Cortex of kidney (tissue), 1 donor: Measurements from ENCODE around the gene HOXB3.
"Not testable (repeated sequence)": the region's sequence is repeated elsewhere in the genome, so short reads cannot be mapped to it uniquely, and the experiment has no call there.

Experiments used
- DNase-seq: peaks from one replicate; lab custom pipeline; 2025; lab: John Stamatoyannopoulos, UW

The HOXB3 gene

GRCh38 chr17:48526608-48527546 is 63.2 kb downstream of the HOXB3 start:
- no peak for DNase-seq

- no peak for DNase-seq
These were observed 67.0 kb downstream of the HOXB3 start for GRCh38 chr17:48523010-48523409.

- DNase-seq = no peak
These were observed 67.9 kb downstream of the HOXB3 start for GRCh38 chr17:48522031-48522653.

DNA sequence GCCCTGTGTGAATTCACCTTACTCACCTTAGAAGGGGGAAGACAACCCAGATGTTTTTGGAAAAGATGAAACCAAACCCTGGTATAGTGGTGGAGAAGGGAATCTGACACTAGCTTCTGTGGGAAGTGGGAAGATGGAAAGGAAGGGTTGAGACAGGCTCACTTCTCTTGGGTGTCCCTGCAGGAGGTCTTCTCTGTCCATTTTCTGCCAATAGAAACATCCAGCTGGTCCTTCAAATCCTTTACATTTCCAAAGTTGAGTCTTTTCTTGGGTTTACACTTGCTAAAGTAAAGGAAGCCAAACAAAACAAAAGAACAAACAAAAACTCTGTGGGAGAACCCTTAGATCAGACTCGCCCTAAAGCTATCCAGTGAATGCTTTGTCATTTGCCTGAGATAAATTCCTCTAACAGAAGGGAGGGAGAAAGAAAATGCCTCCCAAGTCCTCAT is 69.4 kb downstream of the HOXB3 start:
- no peak for DNase-seq

GRCh38 chr17:48519427-48519826 is 70.6 kb downstream of the HOXB3 start:
- DNase-seq = no peak

GRCh38 chr17:48517478-48517877 is 72.6 kb downstream of the HOXB3 start:
- DNase-seq = no peak

DNA sequence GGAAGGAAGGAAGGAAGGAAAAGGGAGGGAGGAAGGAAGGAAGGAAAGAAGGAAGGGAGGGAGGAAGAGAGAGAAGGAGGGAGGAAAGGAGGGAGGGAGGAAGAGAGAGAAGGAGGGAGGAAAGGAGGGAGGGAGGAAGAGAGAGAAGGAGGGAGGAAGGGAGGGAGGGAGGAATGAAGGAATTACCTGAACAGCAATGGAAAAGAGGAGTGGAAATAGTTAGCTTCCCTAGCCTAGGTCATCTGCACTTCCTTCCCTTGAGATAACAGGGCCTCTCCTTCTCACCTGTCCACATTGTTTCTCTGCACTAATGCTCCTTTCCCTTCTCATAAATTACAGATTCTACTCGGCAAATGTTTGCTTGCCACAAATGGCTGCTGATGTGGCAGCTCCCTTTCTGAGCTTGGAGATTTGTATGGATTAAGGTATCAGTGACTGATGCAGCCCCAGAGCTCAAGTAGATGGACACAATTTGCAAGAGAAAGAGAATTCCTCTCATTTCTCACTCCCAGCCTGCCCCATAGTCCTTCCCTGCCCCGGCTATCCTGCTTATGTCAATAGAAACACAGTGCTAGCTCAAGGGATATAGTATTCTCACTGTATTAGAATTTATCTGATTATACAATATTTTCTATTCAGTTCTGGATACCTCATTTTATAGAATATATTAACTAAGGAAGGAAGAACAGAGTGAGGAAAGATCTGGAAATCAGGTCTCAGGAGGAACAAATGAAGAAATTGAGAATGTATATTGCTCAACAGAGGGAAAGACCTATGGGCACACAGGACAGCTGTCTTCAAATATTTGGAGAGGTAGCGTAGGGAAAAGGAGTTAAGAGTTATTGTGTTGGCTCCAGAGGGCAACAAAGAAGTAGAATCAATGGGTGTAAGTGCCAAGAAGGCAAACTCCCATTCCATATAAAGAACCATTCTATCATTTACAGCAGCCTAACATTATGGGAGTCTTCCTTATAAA is 73.8 kb downstream of the HOXB3 start:
- DNase-seq = no peak

- DNase-seq = no peak
These were observed 75.6 kb downstream of the HOXB3 start for GRCh38 chr17:48514477-48514876.

DNA sequence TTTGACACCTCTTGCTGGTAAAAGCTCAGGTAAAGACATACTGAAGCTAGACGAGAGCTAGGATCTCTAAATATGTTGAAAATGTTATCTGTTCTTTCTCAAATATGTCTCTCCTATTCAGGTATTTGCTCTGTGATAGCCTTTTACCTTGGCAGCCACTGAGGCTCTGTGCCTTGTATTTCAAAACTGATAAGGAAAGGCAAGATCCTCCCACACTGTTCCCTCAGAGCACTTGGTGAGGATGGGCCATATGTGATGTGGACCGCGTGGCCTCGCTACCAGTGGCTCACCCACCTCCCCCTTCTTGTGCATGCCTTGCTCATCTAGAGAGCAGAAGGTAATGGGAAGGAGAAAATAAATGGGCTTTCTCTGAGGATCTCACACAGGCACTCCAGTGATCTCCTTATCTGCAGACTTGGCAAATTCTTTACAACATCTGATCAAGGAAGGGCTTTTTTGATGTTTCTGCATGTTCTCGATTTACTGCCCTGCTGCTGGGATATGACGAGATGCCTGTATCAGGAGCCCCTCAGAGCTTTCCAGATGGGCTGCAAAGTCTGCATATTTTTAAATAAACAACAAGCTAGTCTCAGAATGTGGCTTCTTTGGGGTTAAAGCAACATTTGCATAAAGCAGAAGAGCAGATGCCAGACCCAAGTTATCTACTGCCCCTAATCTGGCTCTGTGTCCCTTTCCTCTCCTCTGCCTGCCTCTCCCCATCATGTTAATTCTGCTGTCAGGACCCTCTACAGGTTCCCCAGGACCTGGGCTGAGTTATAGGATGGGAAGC is 76.2 kb downstream of the HOXB3 start:
- no peak for DNase-seq

GRCh38 chr17:48513097-48513496 is 76.9 kb downstream of the HOXB3 start:
- DNase-seq = no peak

DNA sequence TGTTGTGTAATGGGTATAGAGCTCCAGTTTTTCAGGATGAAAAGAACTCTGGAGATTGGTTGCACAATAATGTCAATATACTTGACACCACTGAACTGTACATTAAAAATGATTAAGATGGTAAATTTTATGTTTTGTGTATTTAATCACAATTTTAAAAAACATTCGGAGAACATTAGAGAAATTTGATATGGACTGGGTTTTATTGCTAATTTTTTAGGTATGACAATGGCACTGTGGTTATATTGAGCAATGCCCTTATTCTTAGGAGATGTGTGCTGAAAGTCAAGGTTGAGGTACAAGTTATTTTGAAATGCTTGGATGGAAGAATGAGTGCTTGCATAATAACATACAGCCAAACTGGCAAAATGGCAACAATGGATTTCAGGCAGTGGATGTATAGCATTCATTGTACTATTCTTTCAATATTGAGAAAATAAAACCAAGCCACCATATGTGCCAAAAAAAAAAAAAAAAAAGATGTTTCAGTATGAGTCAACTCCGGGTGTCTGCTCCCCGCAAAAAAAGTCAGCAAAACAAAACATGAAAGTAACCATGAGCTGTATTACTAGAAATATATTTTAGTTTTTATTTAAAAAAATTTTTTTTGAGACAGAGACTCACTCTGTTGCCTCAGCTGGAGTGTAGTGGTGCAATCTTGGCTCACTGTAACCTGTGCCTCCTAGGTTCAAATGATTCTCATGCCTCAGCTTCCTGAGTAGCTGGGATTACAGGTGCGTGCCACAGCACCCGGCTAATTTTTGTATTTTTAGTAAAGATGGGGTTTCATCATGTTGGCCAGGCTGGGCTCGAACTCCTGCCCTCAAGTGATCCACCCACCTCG is 79.1 kb downstream of the HOXB3 start:
- DNase-seq = no peak

GRCh38 chr17:48510381-48510760 is 79.7 kb downstream of the HOXB3 start:
- DNase-seq = no peak

GRCh38 chr17:48509708-48510107 is 80.3 kb downstream of the HOXB3 start:
- DNase-seq = not testable (repeated sequence)

DNA sequence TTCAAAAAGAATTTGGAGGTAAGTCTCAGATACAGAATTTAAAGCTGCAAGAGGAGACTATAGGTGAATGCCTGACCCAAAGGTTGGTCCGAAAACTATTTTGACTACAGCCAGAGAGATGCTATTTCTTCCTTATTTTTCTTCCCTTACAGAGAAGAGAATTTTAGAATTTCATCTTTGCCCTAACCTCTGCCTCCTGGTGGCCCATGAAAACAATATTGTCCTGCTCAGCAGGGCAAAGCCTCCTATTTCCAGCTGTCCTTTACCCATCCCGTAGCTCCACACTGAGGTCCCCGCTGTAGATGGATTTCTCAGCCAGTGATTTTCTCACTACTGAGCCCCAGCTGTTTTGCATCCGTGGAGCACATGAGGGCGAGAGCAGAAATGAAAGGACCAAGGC is 83.8 kb downstream of the HOXB3 start:
- no peak for DNase-seq

GRCh38 chr17:48505788-48506187 is 84.3 kb downstream of the HOXB3 start:
- no peak for DNase-seq

GRCh38 chr17:48504953-48505352 is 85.1 kb downstream of the HOXB3 start:
- DNase-seq = no peak

DNA sequence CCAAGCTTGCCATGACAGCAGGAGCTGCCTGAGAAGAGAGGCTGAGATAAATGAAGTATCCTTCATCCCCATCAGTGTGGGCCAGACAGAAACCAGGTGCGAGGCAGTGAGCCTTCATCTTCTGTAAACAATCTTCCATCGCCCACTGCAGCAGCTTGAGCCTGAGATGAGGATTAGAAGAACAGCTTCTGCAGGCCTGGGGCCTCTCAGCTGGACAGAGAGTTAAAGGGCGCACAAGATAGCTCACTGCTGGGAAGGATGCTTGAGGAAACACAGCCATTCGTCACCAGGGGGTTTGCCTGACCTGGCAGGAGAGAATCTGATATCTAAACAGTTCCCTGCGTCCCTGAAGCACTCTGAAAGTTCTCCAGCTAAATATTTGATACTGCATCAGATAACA is 86.3 kb downstream of the HOXB3 start:
- no peak for DNase-seq

DNA sequence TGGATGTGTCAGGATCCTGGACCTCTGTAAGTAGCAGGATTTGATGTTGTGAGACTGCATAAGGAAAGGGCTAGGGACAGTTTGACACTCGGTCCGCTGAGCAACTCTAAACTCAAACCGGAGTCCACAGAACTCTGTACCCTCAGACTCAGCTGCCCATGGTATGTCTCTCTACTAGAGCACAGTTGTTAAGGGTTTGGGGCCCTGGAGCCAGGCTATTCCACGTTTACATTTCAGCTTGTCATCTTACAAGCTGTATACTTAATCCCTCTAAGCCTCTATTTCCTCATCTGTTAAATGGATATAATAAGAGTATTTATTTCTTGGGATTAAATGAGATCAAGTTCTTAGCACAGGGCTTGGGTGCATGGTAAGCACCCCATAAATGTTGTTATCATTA is 87.1 kb downstream of the HOXB3 start:
- no peak for DNase-seq

DNA sequence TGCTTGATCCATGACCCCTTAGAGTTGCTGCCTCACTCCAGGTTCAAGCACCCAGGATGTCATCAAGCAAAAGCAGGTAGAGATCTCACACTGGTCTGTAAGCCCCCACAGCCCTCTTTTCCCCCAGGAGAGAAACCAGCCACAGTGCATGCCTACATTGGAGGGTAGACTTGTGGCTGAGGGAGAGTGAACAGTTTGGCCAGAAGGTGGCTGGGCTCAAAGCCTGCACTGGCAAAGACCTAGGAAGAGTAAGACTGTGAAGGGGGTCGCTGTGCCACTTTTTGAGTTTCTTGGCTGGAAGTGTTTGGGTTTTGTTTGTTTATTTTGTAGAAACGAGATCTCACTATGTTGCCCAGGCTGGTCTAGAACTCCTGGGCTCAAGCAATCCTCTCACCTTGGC is 87.7 kb downstream of the HOXB3 start:
- DNase-seq = no peak
